NCI-H82 treated with DMSO at 0.1 percent for 48 hours (cell line): Measurements from ENCODE around the gene TFAM.

Experiments
- DNase-seq: peaks from one replicate; lab custom pipeline; 2025; ENCODE audit not compliant: unreplicated experiment; lab: John Stamatoyannopoulos, UW

TFAM gene

GRCh38 chr10:58433066-58433465 lies 47.9 kb downstream of the TFAM start:
- DNase-seq, result no peak

- DNase-seq, result no peak
Observed at GRCh38 chr10:58433571-58433970, 48.4 kb downstream of the TFAM start.

DNA sequence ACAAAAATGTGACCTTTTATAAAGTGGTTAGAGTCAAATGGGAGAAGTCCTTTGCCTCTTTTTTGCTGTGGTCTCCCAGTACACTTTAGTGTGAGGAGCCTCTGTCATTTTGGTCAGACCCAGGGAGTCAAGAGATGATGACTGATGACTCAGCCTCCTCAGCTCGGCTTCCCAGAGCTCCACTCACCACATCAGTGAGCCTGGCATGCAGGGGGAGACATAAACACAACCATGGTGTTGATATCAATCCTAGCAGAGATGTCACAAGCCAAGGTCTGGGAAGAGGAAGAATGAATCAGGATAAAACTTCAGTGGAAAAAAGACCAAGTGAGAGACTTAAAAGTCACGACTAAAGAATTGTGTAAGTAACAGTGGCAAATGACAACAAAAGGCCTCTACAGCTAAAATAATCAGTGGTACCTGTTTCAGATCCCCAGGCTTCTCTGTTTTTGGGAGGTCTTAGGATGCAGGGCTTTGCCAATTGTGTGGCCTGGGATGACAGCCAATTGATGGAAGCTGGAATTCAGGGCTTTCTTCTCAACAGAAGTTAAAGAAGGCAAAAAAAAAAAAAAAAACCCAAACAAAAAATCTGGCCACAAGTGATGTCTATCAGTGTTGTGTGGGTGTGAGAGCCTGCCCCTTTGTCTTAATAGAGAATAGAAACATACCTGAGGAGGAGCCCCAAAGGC lies 50.2 kb downstream of the TFAM start:
- DNase-seq, result no peak

DNA sequence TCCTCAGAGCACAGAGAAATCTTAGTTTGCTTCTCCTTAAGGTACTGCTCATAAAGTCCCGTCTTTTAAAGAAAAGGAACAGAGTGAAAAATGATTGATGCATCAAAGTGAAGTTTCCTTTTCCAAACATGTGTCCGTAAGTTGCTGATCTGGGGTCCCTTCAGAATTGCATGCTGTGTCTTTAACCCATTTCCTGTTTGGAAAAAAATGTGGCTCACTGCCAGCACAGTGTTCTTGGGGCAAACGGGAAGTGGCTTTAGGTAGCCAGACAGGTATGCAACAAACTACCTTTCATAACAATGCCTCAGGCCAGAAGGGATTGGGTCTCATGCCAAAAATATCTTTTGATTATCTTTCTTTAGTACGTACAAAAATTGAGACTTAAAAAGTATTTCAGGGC lies 50.9 kb downstream of the TFAM start:
- no peak for DNase-seq

- DNase-seq, result no peak
Observed at GRCh38 chr10:58438340-58438871, 53.2 kb downstream of the TFAM start.

DNA sequence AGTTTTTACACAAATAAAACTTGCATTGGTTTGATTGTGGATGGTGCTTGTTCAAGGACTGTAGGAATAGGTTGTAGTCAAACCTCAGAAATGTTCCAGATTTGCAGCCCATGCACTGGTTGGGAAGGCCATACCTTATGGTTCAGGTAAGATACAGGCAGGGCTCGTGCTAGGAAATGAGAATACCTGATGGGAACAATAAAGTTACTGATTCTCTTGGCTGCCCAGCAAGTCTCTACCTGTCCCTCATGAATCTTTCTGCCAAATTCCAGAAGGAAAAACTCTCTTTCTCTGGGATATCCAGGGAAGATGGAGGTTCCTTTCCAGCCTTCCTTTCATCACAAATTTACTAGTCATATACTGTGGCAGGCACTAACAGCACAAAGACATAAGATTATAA lies 53.8 kb downstream of the TFAM start:
- no peak for DNase-seq

DNA sequence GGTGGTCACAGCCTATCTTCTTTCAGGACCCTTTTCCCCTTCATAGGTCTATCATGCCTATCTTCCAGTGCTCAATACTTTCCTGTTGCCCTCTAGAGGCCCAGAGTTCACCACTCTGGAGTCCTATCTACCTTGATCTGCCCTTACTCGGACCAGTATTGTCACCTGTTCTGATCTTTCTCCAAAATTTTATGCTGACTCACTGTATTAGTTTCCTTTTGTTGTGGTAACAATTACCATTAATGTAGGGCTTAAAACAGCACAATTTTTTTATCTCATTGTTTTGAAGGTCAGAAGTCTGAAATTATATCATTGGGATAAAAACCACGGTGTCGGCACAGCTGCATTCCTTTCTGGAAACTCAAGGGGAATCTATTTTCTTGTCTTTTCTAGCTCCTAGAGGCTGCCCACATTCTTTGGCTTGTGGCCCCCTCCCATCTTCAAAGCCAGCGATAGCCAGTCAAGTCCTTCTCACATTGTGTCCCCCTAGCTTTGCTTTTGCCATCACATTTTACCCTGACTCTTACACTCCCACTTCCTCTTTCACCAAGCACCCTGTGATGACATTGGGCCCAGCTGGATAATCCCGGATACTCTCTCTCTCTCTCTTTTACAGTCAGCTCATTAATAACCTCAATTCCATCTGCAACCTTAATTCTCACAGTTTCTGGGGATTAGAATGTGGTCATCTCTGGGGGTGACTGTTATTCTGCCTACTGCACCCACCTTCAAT lies 54.6 kb downstream of the TFAM start:
- no peak for DNase-seq

- no peak for DNase-seq
Observed at GRCh38 chr10:58440484-58440883, 55.3 kb downstream of the TFAM start.

DNA sequence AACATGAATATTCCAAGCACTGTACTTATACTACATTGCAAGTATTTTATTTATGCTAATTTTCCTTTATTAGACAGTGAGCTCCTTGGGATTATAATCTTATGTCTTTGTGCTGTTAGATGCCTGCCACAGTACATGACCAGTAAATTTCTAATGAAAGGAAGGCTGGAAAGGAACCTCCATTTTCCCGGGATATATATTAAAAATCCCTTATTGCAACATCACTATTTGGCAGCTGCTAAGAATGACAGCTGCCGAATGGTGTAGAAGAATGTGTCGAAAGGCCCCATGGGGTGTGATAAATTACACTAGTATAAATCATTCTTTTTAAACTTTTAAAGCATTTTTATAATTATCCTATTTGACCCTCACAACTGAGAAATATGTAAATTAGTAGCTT lies 59.1 kb downstream of the TFAM start:
- DNase-seq, result no peak

DNA sequence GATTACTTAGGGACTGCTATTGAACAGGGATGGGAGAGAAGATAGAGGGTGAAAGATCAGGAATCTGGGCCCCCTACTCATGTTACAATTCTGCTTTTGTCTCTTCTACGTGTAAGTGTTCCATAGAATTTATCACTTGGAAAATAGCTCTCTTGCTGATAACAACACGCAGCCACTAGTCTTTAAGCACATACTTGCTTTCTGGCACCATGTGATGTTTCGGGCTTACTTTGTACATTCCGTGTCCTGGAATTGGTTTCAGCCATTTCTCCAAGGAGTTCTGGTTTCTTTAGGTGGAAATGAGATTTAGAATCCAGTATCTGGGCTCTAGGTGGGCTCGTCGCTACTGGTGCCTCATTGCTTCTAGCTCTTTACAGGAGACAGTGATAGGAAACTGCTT lies 59.7 kb downstream of the TFAM start:
- no peak for DNase-seq

GRCh38 chr10:58448121-58448935 lies 63.1 kb downstream of the TFAM start:
- no peak for DNase-seq
